ENCODE results near the gene DYNLT4.

DYNLT4 gene, protein sequence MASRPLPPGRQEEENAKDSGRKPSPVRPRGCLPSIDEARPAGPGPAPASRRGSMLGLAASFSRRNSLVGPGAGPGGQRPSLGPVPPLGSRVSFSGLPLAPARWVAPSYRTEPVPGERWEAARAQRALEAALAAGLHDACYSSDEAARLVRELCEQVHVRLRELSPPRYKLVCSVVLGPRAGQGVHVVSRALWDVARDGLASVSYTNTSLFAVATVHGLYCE

GRCh38 chr1:44806704-44807363 lies at the start of gene DYNLT4:
DYNLT4 (minus strand) TSS chr1:44807351; CDS start chr1:44806668, 683 bp downstream.
- DNase-seq (ENCODE audit: low read depth) = no peak
- H3K4me3 ChIP-seq (ENCODE audit: low read depth, low read length) = peak within 1 kb of the TSS; percentile 33
- no peak for TF ChIP-seq POLR2A (IDR thresholded peaks at IDR 0.05; ENCODE audit: extremely low read depth, insufficient read length)
- TF ChIP-seq, protein P1, sequence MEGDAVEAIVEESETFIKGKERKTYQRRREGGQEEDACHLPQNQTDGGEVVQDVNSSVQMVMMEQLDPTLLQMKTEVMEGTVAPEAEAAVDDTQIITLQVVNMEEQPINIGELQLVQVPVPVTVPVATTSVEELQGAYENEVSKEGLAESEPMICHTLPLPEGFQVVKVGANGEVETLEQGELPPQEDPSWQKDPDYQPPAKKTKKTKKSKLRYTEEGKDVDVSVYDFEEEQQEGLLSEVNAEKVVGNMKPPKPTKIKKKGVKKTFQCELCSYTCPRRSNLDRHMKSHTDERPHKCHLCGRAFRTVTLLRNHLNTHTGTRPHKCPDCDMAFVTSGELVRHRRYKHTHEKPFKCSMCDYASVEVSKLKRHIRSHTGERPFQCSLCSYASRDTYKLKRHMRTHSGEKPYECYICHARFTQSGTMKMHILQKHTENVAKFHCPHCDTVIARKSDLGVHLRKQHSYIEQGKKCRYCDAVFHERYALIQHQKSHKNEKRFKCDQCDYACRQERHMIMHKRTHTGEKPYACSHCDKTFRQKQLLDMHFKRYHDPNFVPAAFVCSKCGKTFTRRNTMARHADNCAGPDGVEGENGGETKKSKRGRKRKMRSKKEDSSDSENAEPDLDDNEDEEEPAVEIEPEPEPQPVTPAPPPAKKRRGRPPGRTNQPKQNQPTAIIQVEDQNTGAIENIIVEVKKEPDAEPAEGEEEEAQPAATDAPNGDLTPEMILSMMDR (IDR thresholded peaks at IDR 0.05; ENCODE audit: low read depth, low read length) = no peak
- TF ChIP-seq MAX (IDR thresholded peaks at IDR 0.05; ENCODE audit: low read depth, low read length) = no peak
- no peak for TF ChIP-seq MYC (IDR thresholded peaks at IDR 0.05; ENCODE audit: low read depth, low read length)

DNA sequence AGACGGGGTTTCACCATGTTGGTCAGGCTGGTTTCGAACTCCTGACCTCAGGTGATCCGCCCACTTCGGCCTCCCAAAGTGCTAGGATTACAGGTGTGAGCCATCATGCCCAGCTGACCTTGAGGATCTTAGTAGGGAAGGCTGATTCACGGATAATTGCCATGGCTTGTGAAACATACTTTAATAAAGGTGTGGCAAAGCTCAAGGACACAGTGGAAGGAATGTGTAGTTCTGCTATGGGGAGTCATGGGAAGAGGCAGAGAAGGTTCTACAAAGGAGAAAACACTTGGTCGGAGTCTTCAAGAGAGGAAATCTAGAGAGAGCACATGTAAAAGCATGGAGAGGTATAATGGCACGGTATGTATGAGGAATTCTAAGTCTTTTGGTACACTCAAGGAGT lies 48.6 kb upstream of the DYNLT4 start:
- no peak overlapping the region for H3K4me3 ChIP-seq (ENCODE audit: low read depth, low read length)
- TF ChIP-seq MAX (IDR thresholded peaks at IDR 0.05; ENCODE audit: low read depth, low read length) (no peak), POLR2A (IDR thresholded peaks at IDR 0.05; ENCODE audit: extremely low read depth, insufficient read length) (no peak), MYC (IDR thresholded peaks at IDR 0.05; ENCODE audit: low read depth, low read length) (no peak)
- TF ChIP-seq, protein P1 (IDR thresholded peaks at IDR 0.05; ENCODE audit: low read depth, low read length) = no peak
- DNase-seq (ENCODE audit: low read depth) = no peak

DNA sequence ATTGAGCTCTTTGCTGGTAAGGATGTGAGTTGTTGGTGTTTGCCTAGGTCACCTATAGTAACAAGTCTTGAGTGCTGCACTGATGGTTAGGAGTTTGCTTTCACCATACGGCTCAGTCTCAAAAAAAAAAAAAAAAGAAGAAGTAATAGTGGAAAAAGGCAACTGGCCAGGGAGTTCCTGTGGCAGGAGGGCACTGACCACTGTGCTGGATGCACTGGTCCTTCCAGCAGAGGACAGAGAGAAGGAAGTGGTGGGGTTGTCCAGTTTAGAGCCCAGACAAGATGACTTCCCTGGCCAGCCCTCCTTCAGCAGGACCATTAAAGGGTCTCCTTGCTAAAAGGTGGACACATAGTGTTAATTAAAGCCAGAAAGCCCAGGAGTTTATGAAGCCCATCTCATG lies 47.8 kb upstream of the DYNLT4 start:
- no peak overlapping the region for H3K4me3 ChIP-seq (ENCODE audit: low read depth, low read length)
- TF ChIP-seq MYC (IDR thresholded peaks at IDR 0.05; ENCODE audit: low read depth, low read length) (no peak), MAX (IDR thresholded peaks at IDR 0.05; ENCODE audit: low read depth, low read length) (no peak), POLR2A (IDR thresholded peaks at IDR 0.05; ENCODE audit: extremely low read depth, insufficient read length) (no peak)
- TF ChIP-seq, protein P1 (IDR thresholded peaks at IDR 0.05; ENCODE audit: low read depth, low read length) = no peak
- no peak for DNase-seq (ENCODE audit: low read depth)

GRCh38 chr1:44853201-44853600 lies 46.0 kb upstream of the DYNLT4 start:
- H3K4me3 ChIP-seq (ENCODE audit: low read depth, low read length) = no peak overlapping the region
- DNase-seq (ENCODE audit: low read depth) = no peak
- TF ChIP-seq MYC (IDR thresholded peaks at IDR 0.05; ENCODE audit: low read depth, low read length) (no peak), MAX (IDR thresholded peaks at IDR 0.05; ENCODE audit: low read depth, low read length) (no peak), POLR2A (IDR thresholded peaks at IDR 0.05; ENCODE audit: extremely low read depth, insufficient read length) (no peak)
- TF ChIP-seq, protein P1 (IDR thresholded peaks at IDR 0.05; ENCODE audit: low read depth, low read length) = no peak

DNA sequence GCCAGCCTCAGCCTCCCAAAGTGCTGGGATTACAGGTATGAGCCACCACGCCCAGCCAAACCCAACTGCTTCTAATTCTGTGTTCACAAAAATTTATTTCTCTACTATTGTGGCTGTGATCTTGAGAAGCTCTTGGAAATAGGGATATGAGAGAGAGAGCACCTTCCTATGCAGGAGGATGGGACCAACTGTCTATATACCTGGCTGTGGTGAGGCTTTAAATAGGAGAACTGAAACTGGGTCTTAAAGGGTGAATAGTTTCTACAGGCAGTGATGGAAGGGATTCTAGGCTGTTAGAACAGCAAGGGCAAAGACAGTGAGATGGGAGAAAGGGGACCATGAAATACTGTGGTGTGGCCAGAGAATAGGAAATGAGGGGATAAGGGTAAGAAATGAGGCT lies 44.2 kb upstream of the DYNLT4 start:
- no peak for DNase-seq (ENCODE audit: low read depth)
- no peak overlapping the region for H3K4me3 ChIP-seq (ENCODE audit: low read depth, low read length)
- no peak for TF ChIP-seq MAX (IDR thresholded peaks at IDR 0.05; ENCODE audit: low read depth, low read length)
- TF ChIP-seq POLR2A (IDR thresholded peaks at IDR 0.05; ENCODE audit: extremely low read depth, insufficient read length) = no peak
- no peak for TF ChIP-seq MYC (IDR thresholded peaks at IDR 0.05; ENCODE audit: low read depth, low read length)
- TF ChIP-seq, protein P1 (IDR thresholded peaks at IDR 0.05; ENCODE audit: low read depth, low read length) = no peak

Measured in NB4 (cell line).